CD14-positive monocyte (primary cell): Measurements from ENCODE around the gene PDE8A. TPM values are rescaled to one million over a fixed set of nuclear protein-coding genes. Genes with fewer than 3 reads are reported as not detected.

ENCODE experiments used
- DNase-seq, 3 donors: peaks; one replicate each; pipeline ENCODE4 v3.0.0-alpha.2; 2011 to 2022
- H2AFZ ChIP-seq: 2 replicates; pipeline ENCODE4 v1.6.0; 2012; ENCODE audit warnings: mild to moderate bottlenecking, low read depth, low read length, inconsistent platforms; ENCODE audit not compliant: insufficient read depth, poor library complexity, severe bottlenecking
- H3K27ac ChIP-seq, 2 donors: 1 replicate in 1 of 2; 2 replicates in 1 of 2; pipeline ENCODE4 v1.5.1; 2012 to 2013; ENCODE audit warnings: low read length in 2 of 2, control low read depth in 1 of 2, inconsistent platforms in 1 of 2, low read depth in 1 of 2, mild to moderate bottlenecking in 1 of 2
- H3K27me3 ChIP-seq, 2 donors: one replicate each; pipeline versions ENCODE4 v1.6.0 to v1.6.1; 2011 to 2013; ENCODE audit warnings: low read length in 2 of 2; ENCODE audit not compliant: control insufficient read depth in 2 of 2, insufficient read depth in 2 of 2
- H3K36me3 ChIP-seq, 2 donors: replicated peaks in 1 of 2; 1 replicate in 1 of 2; 2 replicates in 1 of 2; pipeline versions ENCODE4 v1.5.1 to v1.6.1; 2012 to 2013; ENCODE audit warnings: low read length in 2 of 2, control low read depth in 1 of 2, inconsistent platforms in 1 of 2, mild to moderate bottlenecking in 1 of 2; ENCODE audit not compliant: insufficient read depth in 2 of 2, control insufficient read depth in 1 of 2
- H3K4me1 ChIP-seq, 2 donors: 1 replicate in 1 of 2; 2 replicates in 1 of 2; pipeline versions ENCODE4 v1.5.1 to v1.6.1; 2012 to 2013; ENCODE audit warnings: low read length in 2 of 2, control low read depth in 1 of 2, inconsistent platforms in 1 of 2, mild to moderate bottlenecking in 1 of 2, moderate library complexity in 1 of 2; ENCODE audit not compliant: insufficient read depth in 2 of 2, control insufficient read depth in 1 of 2
- H3K4me2 ChIP-seq: replicated peaks from 2 replicates; pipeline ENCODE3; 2012; ENCODE audit warnings: low read length, moderate library complexity, mild to moderate bottlenecking; ENCODE audit not compliant: poor library complexity, severe bottlenecking; ENCODE audit errors: extremely low read depth
- H3K4me3 ChIP-seq, 3 experiments: fragments of 200-600 bp in 1 of 3; sonication (generic) in 1 of 3; replicated peaks in 1 of 3; 1 replicate in 2 of 3; 2 replicates in 1 of 3; pipeline ENCODE4 v1.5.1; 2011 to 2013; ENCODE audit warnings: low read length in 3 of 3, mild to moderate bottlenecking in 3 of 3, control low read depth in 2 of 3, low read depth in 2 of 3, inconsistent platforms in 1 of 3, moderate library complexity in 1 of 3
- H3K79me2 ChIP-seq: 2 replicates; pipeline ENCODE4 v1.6.0; 2012; ENCODE audit warnings: mild to moderate bottlenecking, control low read depth, inconsistent platforms, low read length, moderate library complexity; ENCODE audit not compliant: insufficient read depth
- H3K9ac ChIP-seq: 2 replicates; pipeline ENCODE4 v1.6.0; 2017; ENCODE audit warnings: low read length, mild to moderate bottlenecking; ENCODE audit not compliant: insufficient read depth, poor library complexity, severe bottlenecking
- H3K9me3 ChIP-seq, 2 donors: replicated peaks in 1 of 2; 1 replicate in 1 of 2; 2 replicates in 1 of 2; pipeline versions ENCODE4 v1.5.1 to v1.6.1; 2012 to 2013; ENCODE audit warnings: low read length in 2 of 2, control low read depth in 1 of 2; ENCODE audit not compliant: control insufficient read depth in 1 of 2, insufficient read depth in 1 of 2
- H4K20me1 ChIP-seq: 2 replicates; pipeline ENCODE4 v1.6.0; 2012; ENCODE audit warnings: mild to moderate bottlenecking, low read length, control low read depth, moderate library complexity; ENCODE audit not compliant: insufficient read depth
- H3K27ac Mint-ChIP-seq, 7 donors: one replicate each; pipeline ENCODE4 v1.8.0; 2020; ENCODE audit warnings: mild to moderate bottlenecking in 7 of 7, mixed read lengths in 7 of 7, moderate library complexity in 6 of 7, inconsistent platforms in 2 of 7
- H3K27me3 Mint-ChIP-seq, 3 donors: one replicate each; pipeline ENCODE4 v1.8.0; 2021 to 2022; ENCODE audit warnings: low read depth in 3 of 3, mild to moderate bottlenecking in 3 of 3, mixed read lengths in 3 of 3, moderate library complexity in 3 of 3, inconsistent platforms in 1 of 3
- H3K36me3 Mint-ChIP-seq, 2 donors: one replicate each; pipeline ENCODE4 v1.8.0; 2020; ENCODE audit warnings: mixed read lengths in 2 of 2, inconsistent platforms in 1 of 2, mild to moderate bottlenecking in 1 of 2
- H3K4me1 Mint-ChIP-seq: one replicate; pipeline ENCODE4 v1.8.0; 2020; ENCODE audit warnings: mild to moderate bottlenecking, mixed read lengths
- H3K4me3 Mint-ChIP-seq, 2 donors: one replicate each; pipeline ENCODE4 v1.8.0; 2020; ENCODE audit warnings: mild to moderate bottlenecking in 2 of 2, mixed read lengths in 2 of 2, moderate library complexity in 1 of 2
- H3K9me3 Mint-ChIP-seq, 7 donors: one replicate each; pipeline ENCODE4 v1.8.0; 2020 to 2022; ENCODE audit warnings: mixed read lengths in 7 of 7, mild to moderate bottlenecking in 6 of 7, moderate library complexity in 6 of 7, inconsistent platforms in 2 of 7
- CTCF ChIP-seq: fragments of 200-600 bp; IDR thresholded peaks from one replicate; pipeline ENCODE4 v1.8.0; 2022; ENCODE audit warnings: antibody characterized with exemption, mild to moderate bottlenecking
- WGBS: methylation state at CpG from one replicate; pipeline ENCODE4 v1.1.5; 2013; ENCODE audit warnings: missing lambda C conversion rate; ENCODE audit not compliant: insufficient coverage; 5-methylcytosine and 5-hydroxymethylcytosine counted together
- intact Hi-C, 2 donors: fragments of 100-400 bp; cut with micrococcal nuclease; formaldehyde crosslinking; loops; one replicate each; pipeline versions ENCODE4 v1.15.0 to v1.15.1; 2023
- polyA plus RNA-seq, 3 donors: library from polyadenylated mRNA; depleted of rRNA in 1 of 3; unstranded in 2 of 3; stranded (reverse) in 1 of 3; fragments of 300-500 nt in 2 of 3; fragments of >200 nt in 1 of 3; fragmentation: Illumina TruSeq in 2 of 3; gene quantifications; 1 replicate in 2 of 3; 2 replicates in 1 of 3; pipeline ENCODE4 v1.2.3, GENCODE V29; 2012 to 2021

Gene PDE8A
- polyA plus RNA-seq, 3 donors: 2.8 to 33.4 (median 4.9) TPM

GRCh38 chr15:84949845-84950569, 31.6 kb upstream of the PDE8A start:
- Histone ChIP-seq H3K9ac (no peak overlapping the region), H3K36me3 (no peaks in the 10 kb centered on the region), H4K20me1 (no peaks in the 10 kb centered on the region), H2AFZ (no peak overlapping the region), H3K4me3 (no peak overlapping the region), H3K4me1 (no peaks in the 10 kb centered on the region), H3K79me2 (no peaks in the 10 kb centered on the region), H3K9me3 (no peaks in the 10 kb centered on the region), H3K4me2 (no peak overlapping the region), H3K27me3 (no peaks in the 10 kb centered on the region), H3K27ac (no peak overlapping the region)
- 100% methylated on average over 1 of the region's 7 CpGs for WGBS
- Mint-ChIP-seq H3K36me3 (no peaks in the 10 kb centered on the region), H3K9me3 (no peaks in the 10 kb centered on the region), H3K4me3 (no peak overlapping the region), H3K27ac (peak overlapping the region in 1 of 7 donors; percentile 15), H3K27me3 (peaks cover 0 to 6% (median 1%) of the 10 kb centered on the region in 3 donors), H3K4me1 (no peaks in the 10 kb centered on the region)
- intact Hi-C loops: loop anchor here in 1 of 2 donors (5.0 to 10.0 kb wide), 2 partner anchors 55 to 97 kb away; no protein-coding TSS in a partner anchor
- no peak for DNase-seq
- TF ChIP-seq CTCF: no peak

GRCh38 chr15:84950570-84951111, 31.0 kb upstream of the PDE8A start:
- no peak overlapping the region for H3K4me2 ChIP-seq
- DNase-seq: no peak
- H3K79me2 ChIP-seq: no peaks in the 10 kb centered on the region
- H3K9me3 ChIP-seq: no peaks in the 10 kb centered on the region
- H3K4me3 ChIP-seq: no peak overlapping the region
- no peaks in the 10 kb centered on the region for H3K27me3 ChIP-seq
- H4K20me1 ChIP-seq: no peaks in the 10 kb centered on the region
- no peaks in the 10 kb centered on the region for H3K36me3 ChIP-seq
- Mint-ChIP-seq H3K27me3 (peaks cover 0 to 2% (median 1%) of the 10 kb centered on the region in 3 donors), H3K4me3 (peak overlapping the region in 1 of 2 donors; percentile 51), H3K36me3 (no peaks in the 10 kb centered on the region), H3K27ac (no peak overlapping the region), H3K9me3 (no peaks in the 10 kb centered on the region), H3K4me1 (peaks cover 5% of the 10 kb centered on the region)
- intact Hi-C loops: loop anchor here in 1 of 2 donors (5.0 to 10.0 kb wide), 2 partner anchors 54 to 97 kb away; no protein-coding TSS in a partner anchor
- no peak overlapping the region for H3K9ac ChIP-seq
- WGBS: 98% methylated on average over 6 of the region's 7 CpGs
- H3K27ac ChIP-seq: no peak overlapping the region
- peaks cover 4 to 5% of the 10 kb centered on the region in 2 donors for H3K4me1 ChIP-seq
- H2AFZ ChIP-seq: no peak overlapping the region
- no peak for TF ChIP-seq CTCF
